Upper lobe of left lung (tissue), 6 donors: ENCODE measurements around the gene PCDHGC5. TPM values are rescaled to one million over a fixed set of nuclear protein-coding genes. Genes with fewer than 3 reads are reported as not detected.

Source experiments
- ATAC-seq, 2 donors: fragments of 200-7000 bp; cut with Tn5 transposase; one replicate each; pipeline ENCODE4 v1.9.1; 2022; ENCODE audit warnings: mild to moderate bottlenecking in 2 of 2, moderate library complexity in 2 of 2; ENCODE audit not compliant: low FRiP score in 2 of 2
- DNase-seq, 2 donors: peaks; one replicate each; pipeline ENCODE4 v3.0.0-alpha.2; 2019 to 2020
- H3K27ac ChIP-seq, 4 donors: fragments of 200-600 bp; sonication (generic); one replicate each; pipeline ENCODE4 v1.5.1; 2016 to 2019
- H3K27me3 ChIP-seq, 4 donors: fragments of 200-600 bp; sonication (generic); one replicate each; pipeline ENCODE4 v1.5.1; 2017 to 2019
- H3K36me3 ChIP-seq, 4 donors: fragments of 200-600 bp; sonication (generic); one replicate each; pipeline ENCODE4 v1.5.1; 2016 to 2019
- H3K4me1 ChIP-seq, 4 donors: fragments of 200-600 bp; sonication (generic); one replicate each; pipeline ENCODE4 v1.5.1; 2018 to 2019
- H3K4me3 ChIP-seq, 4 donors: fragments of 200-600 bp; sonication (generic); one replicate each; pipeline ENCODE4 v1.5.1; 2017 to 2019; ENCODE audit warnings: mild to moderate bottlenecking in 2 of 4, moderate library complexity in 1 of 4
- H3K9me3 ChIP-seq, 4 donors: fragments of 200-600 bp; sonication (generic); one replicate each; pipeline ENCODE4 v1.5.1; 2018 to 2019
- CTCF ChIP-seq, 6 experiments: fragments of 450-650 bp in 4 of 6; fragments of 200-600 bp in 2 of 6; sonication (generic) in 2 of 6; IDR thresholded peaks; one replicate each; pipeline ENCODE4 v1.5.1; 2016 to 2019; ENCODE audit warnings: antibody characterized with exemption in 6 of 6
- EP300 ChIP-seq, 4 donors: sonication (generic); formaldehyde crosslinking; IDR thresholded peaks; one replicate each; pipeline ENCODE4 v1.5.1; 2017; ENCODE audit warnings: antibody characterized with exemption in 4 of 4, control low read depth in 2 of 4
- POLR2A ChIP-seq, 4 donors: fragments of 450-650 bp; IDR thresholded peaks; one replicate each; pipeline ENCODE4 v1.5.1; 2016 to 2017; ENCODE audit warnings: antibody characterized with exemption in 4 of 4, mild to moderate bottlenecking in 2 of 4
- POLR2AphosphoS5 ChIP-seq, 2 donors: sonication (generic); formaldehyde crosslinking; IDR thresholded peaks; one replicate each; pipeline ENCODE4 v1.5.1; 2017; ENCODE audit warnings: antibody characterized with exemption in 2 of 2
- WGBS, 2 donors: methylation state at CpG; one replicate each; pipeline ENCODE4 v1.1.5; 2017 to 2018; 5-methylcytosine and 5-hydroxymethylcytosine counted together
- total RNA-seq, 6 donors: library from RNA; depleted of rRNA in 4 of 6; stranded (reverse); fragments of >200 nt in 4 of 6; gene quantifications; one replicate each; pipeline versions ENCODE4 v1.1.0 to v1.2.1, GENCODE V29; 2016 to 2021
- donor health status: DM: no; HTN: no; CAD: no; lungs with moderate emphysema.
- donor health status: DM: no; HTN: yes; CAD: no; lungs with severe emphysema.

The PCDHGC5 gene
- total RNA-seq, 6 donors from 2014 or later, result 0.61 to 11.5 (median 1.4) TPM

- DNase-seq (peak; percentile 37 to 89), ATAC-seq (peak in 1 of 2 donors; percentile 3)
- Histone ChIP-seq H3K27ac (peak overlapping the region; percentile 79 to 92 (median 88)), H3K36me3 (peaks cover 2 to 49% (median 17%) of the 10 kb centered on the region in 4 donors), H3K27me3 (no peaks in the 10 kb centered on the region), H3K4me1 (peaks cover 47 to 68% (median 60%) of the 10 kb centered on the region in 4 donors), H3K9me3 (no peaks in the 10 kb centered on the region), H3K4me3 (peak overlapping the region; percentile 37 to 60 (median 48))
- TF ChIP-seq POLR2A (IDR thresholded peaks at IDR 0.05), result no peak
- peak in 1 of 2 donors; percentile 30 for TF ChIP-seq POLR2AphosphoS5 (IDR thresholded peaks at IDR 0.05)
- TF ChIP-seq CTCF (IDR thresholded peaks at IDR 0.05), result no peak
- no peak for TF ChIP-seq EP300 (IDR thresholded peaks at IDR 0.05)
- WGBS, 2 donors, result 15 to 23% methylated on average over 17 to 33 of the region's 43 CpGs
Measured at GRCh38 chr5:141512911-141513626, 24.2 kb downstream of the PCDHGC5 start.

DNA sequence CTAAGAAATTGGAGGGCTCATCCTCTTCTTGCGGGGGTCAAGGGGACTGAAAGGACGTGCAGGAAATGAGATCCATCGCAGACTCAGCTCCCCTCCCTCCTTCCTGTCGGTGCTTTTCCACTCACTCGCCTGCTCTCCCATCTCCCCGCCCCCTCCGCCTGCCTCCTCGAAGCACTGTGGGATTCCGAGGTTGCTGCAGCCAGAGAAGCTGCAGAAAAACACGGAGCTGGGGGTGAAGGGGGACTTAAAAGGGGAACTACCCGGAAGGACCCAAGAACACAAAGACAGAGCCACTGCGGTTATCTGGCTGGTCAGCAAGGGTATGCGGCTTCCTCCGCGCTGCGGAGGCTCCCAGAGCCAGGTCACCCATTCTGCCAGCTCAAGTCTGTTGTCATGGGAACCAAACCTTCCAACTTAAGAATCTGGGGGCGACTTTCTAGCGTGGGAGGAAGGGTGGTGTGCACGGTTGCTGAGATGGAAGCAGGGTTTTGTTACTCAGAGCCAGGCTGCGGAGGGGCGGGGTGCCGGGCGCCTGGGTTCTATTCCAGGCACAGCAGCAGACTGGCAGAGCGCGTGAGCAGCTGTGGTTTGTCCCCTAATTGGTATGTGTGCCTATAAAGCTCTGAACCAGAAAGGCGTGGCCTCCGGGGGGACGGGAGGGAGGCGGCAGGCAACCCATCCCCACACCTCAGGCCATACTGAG, 24.9 kb downstream of the PCDHGC5 start:
- DNase-seq (peak; percentile 70 to 87), ATAC-seq (peak; percentile 47 to 56)
- peaks cover 2 to 56% (median 19%) of the 10 kb centered on the region in 4 donors for H3K36me3 ChIP-seq
- peak overlapping the region; percentile 37 to 60 (median 48) for H3K4me3 ChIP-seq
- H3K4me1 ChIP-seq, result peaks cover 51 to 67% (median 58%) of the 10 kb centered on the region in 4 donors
- H3K27me3 ChIP-seq, result no peaks in the 10 kb centered on the region
- no peaks in the 10 kb centered on the region for H3K9me3 ChIP-seq
- WGBS, 2 donors, result 17 to 23% methylated on average over 20 to 28 of the region's 29 CpGs
- peak overlapping the region; percentile 79 to 92 (median 88) for H3K27ac ChIP-seq
- TF ChIP-seq CTCF (IDR thresholded peaks at IDR 0.05) (no peak), POLR2AphosphoS5 (IDR thresholded peaks at IDR 0.05) (peak; percentile 39 to 64), POLR2A (IDR thresholded peaks at IDR 0.05) (peak in 1 of 4 donors; percentile 14)

DNA sequence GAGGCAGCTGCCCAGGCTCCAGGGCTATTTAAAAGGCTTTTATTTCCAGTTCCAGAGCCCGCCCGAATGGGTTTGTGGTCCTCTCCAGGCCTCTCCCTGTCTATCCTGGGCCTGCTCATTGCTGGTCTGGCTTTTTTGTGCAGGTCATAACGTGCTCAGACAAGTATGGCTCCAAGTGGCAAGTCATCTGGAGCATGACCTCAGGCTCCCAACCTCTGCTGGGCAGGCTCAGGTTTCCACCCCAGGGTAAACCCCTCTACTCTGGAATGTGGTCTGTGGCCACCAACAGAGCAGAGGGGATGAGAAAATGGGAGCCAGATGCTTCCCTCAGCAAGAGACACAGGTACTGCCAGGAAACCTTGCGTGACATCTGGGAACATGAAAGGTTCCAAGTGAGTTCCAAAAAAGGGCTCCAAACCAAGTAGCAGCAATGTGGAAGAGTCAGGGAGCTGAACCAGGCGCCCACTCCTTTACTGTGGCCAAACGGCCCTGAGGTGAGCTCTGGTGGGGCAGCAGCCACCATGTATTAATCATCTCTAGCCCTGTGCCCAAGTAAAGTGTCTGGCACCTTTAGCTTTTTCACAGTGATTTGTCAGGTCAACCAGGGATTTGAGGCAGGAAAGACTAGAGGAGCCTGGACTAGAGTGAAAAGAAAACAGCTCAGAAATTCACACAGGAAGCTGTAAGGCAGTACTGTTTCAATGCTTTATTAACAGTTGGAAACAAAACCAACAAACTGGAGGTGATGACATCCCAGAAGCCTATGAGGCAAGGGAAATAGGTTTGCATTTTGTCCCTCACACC, 25.7 kb downstream of the PCDHGC5 start:
- TF ChIP-seq POLR2AphosphoS5 (IDR thresholded peaks at IDR 0.05) (no peak), EP300 (IDR thresholded peaks at IDR 0.05) (no peak), POLR2A (IDR thresholded peaks at IDR 0.05) (no peak), CTCF (IDR thresholded peaks at IDR 0.05) (no peak)
- peak overlapping the region in 2 of 4 donors; percentile 57 to 60 for H3K4me3 ChIP-seq
- H3K36me3 ChIP-seq, result peaks cover 2 to 63% (median 23%) of the 10 kb centered on the region in 4 donors
- H3K4me1 ChIP-seq, result peaks cover 47 to 67% (median 58%) of the 10 kb centered on the region in 4 donors
- WGBS, 2 donors, result 69 to 70% methylated on average over 4 to 6 of the region's 6 CpGs
- peak overlapping the region; percentile 79 to 92 (median 88) for H3K27ac ChIP-seq
- no peaks in the 10 kb centered on the region for H3K27me3 ChIP-seq
- ATAC-seq (peak in 1 of 2 donors; percentile 28), DNase-seq (no peak)
- no peaks in the 10 kb centered on the region for H3K9me3 ChIP-seq

DNA sequence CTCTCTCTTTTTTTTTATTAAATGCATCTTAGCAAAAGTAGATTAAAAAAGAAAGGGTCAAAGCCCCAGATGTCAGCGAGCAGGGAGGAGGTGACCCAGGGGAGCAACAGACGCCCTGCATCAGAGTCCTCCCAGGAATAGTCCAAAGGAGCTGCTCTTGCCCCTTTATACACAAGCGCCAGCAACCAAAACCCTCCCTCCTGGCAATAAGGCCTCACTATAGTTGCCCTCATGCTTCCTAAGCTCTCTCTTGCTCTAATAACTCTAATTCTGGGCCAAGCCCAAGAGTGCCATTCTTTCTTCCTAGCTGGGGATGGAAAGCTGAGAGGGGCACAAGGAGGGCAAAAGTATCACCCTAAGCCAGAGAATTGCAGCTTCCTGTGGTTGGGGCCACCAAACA, 26.3 kb downstream of the PCDHGC5 start:
- H3K27ac ChIP-seq, result peak overlapping the region; percentile 39 to 92 (median 85)
- H3K36me3 ChIP-seq, result peaks cover 2 to 69% (median 23%) of the 10 kb centered on the region in 4 donors
- ATAC-seq (no peak), DNase-seq (no peak)
- H3K27me3 ChIP-seq, result no peaks in the 10 kb centered on the region
- no peak overlapping the region for H3K4me3 ChIP-seq
- WGBS, 2 donors, result 74 to 84% methylated on average over 3 of the region's 3 CpGs
- TF ChIP-seq CTCF (IDR thresholded peaks at IDR 0.05), result no peak
- TF ChIP-seq POLR2AphosphoS5 (IDR thresholded peaks at IDR 0.05), result no peak
- no peak for TF ChIP-seq EP300 (IDR thresholded peaks at IDR 0.05)
- TF ChIP-seq POLR2A (IDR thresholded peaks at IDR 0.05), result no peak
- H3K4me1 ChIP-seq, result peaks cover 49 to 68% (median 59%) of the 10 kb centered on the region in 4 donors
- H3K9me3 ChIP-seq, result no peaks in the 10 kb centered on the region
